NCI-H2081 treated with DMSO at 0.1 percent for 48 hours (cell line): ENCODE data around the gene ARFGAP2.

ENCODE experiments used
- DNase-seq: peaks from one replicate; lab custom pipeline; 2025; lab: John Stamatoyannopoulos, UW

ARFGAP2 gene

DNA sequence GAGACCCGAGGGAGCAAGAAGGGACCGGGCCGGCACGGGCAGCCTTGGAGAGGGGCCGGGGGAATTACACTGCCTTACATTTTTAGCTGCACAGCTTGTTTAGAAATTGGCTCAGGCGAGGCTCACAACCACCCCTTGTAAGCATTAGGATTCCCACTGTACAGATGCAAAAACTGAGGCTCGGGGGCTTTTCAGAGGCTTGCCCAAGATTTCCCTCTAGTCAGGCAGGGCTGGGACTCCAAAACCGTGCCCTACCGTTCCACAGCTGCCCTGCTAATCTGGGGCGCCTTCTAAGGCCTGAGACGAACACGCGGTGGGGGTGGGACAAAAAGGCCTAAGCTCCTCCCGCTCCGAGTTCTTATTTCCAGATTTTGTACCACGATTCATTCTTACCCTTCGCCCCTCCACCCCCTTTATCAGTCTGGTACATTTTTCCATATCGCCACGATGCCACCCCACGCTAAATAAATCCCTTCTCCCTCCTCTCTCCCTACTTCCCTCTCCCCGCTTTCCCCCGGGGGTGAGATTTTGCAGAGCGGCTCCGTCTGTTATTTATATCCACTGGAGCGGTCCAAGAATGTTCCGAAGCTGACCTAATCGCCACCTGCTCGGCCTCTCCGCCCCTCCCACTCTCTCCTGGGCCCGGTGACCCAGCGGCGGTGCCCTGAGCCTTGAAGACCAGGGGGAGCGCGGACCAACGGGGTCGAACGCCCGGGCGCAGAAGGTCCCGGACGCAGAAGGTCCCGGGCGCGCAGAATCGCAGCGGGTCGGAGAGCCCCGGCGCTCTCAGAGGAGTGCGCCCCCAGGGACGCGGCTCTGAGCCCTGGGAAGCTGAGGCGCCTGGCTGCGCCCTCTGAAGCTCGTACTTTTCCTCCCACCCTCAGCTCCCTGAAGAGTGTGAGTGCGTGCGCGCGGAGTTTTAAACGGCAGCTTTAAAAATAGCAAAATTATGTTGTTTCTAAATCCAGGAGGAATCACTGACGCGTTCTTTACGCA is 10.3 kb upstream of the ARFGAP2 start:
- DNase-seq: no peak

DNA sequence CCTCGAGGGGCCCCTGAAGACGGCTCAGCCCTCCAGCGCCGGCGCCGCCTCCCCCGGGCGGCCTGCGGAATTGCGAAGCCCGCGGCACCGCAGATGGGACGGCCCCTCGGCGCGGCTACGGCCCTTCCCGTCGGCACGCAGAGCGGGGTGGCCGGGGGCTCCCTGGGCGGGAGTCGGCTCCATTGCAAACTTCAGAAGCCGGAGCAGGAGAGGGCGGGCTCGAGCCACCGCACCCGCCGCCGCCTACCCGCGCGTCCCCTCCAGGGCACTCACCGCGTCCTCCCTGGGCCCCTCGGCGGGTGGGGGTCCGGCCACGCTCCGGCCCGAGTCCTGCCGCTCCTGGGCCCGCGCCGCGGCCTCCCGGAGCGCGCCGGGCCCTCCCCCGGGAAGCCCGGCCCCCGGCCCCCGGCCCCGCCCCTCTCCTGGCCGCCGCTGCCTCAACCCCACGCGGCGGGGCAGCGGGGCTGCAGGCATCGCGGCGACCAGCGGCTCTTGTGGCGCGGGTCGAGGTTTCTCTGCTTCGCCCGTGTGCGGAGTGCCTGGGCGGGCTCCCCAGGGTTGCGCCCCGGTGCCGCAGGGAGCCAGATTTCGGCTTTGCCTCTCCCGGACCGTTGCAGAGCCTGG is 9.5 kb upstream of the ARFGAP2 start, which contains the start of gene PACSIN3:
PACSIN3 (minus strand) TSS at position 359 of the 624 bp plus-strand sequence. CDS start 3,707 bp downstream, outside the sequence.
- DNase-seq: no peak

DNA sequence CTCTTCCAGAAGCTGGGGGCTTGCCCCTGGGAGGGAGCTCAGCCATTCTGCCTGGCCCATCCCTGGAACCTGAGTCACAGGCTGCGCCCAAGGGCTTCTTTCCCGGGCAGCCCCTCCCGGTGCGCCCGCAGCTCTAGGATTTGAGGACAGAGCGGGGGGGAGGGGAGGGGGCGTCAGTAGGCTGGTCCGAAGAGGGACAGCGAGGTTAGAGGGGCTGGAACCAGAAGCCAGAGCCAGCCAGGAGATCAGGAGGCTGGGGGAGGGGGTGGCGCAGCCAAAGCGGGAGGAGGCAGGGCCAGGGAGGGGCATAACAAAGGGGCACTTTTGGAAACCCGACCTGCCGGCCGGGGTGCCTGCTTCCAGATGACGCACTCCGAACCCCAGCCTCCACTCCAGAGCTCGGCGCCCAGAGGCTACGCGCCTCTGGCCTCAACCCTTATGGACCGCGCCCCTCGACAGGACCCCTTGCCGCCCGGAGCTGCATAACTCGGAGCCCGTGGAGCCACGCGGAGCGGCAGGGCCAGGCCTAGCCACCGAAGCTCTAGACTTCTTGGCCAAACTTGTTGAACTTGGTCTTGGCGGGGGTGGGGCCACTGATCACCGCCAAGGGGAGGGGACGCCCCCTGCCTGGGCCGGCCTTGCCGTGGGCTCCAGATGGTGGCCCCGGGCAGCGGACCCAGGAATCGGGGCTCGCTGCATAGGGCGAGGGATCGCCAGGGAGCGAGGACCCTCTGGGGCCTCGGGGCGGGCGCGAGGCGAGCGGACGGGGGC is 8.8 kb upstream of the ARFGAP2 start:
- no peak for DNase-seq

- no peak for DNase-seq
These were observed 8.1 kb upstream of the ARFGAP2 start for GRCh38 chr11:47184711-47185304.

DNA sequence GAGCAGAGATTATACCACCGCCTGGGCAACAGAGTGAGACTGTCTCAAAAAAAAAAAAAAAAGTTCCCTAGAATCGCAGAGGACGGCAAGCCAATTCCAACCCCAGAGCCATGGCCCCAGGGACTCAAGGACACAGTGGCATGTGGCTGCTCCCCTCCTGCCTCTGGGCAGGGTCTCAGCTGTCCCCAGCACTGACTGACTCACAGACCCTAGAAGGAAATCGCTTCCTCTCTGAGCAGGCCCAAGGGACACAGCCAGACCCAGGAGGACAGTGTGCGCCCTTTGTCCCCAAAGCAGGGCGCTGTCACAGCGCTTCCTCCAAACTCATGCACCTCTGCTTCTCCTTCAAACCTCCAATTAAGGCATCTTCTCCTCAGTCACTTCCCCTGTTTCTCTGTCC is 7.3 kb upstream of the ARFGAP2 start:
- DNase-seq: no peak

- DNase-seq: no peak
These were observed 6.6 kb upstream of the ARFGAP2 start for GRCh38 chr11:47183031-47183856.

- DNase-seq: no peak
These were observed 5.7 kb upstream of the ARFGAP2 start for GRCh38 chr11:47182380-47182779.

DNA sequence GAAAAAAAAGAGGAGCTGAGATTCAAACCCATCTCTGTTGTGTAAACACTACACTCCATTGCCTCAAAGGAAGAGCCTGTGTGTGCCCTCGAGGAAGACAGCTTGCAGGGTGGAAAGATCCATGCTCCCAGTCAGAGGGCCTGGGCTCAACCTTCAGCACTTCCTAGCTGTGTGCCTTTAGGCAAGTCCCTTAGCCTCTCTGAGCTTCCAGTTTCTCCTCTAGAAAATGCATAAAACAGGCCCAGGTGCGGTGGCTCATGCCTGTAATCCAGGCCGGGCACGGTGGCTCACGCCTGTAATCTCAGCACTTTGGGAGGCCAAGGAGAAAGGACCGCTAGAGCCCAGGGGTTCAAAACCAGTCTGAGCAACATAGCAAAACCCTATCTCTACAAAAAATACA is 4.6 kb upstream of the ARFGAP2 start:
- DNase-seq: no peak

DNA sequence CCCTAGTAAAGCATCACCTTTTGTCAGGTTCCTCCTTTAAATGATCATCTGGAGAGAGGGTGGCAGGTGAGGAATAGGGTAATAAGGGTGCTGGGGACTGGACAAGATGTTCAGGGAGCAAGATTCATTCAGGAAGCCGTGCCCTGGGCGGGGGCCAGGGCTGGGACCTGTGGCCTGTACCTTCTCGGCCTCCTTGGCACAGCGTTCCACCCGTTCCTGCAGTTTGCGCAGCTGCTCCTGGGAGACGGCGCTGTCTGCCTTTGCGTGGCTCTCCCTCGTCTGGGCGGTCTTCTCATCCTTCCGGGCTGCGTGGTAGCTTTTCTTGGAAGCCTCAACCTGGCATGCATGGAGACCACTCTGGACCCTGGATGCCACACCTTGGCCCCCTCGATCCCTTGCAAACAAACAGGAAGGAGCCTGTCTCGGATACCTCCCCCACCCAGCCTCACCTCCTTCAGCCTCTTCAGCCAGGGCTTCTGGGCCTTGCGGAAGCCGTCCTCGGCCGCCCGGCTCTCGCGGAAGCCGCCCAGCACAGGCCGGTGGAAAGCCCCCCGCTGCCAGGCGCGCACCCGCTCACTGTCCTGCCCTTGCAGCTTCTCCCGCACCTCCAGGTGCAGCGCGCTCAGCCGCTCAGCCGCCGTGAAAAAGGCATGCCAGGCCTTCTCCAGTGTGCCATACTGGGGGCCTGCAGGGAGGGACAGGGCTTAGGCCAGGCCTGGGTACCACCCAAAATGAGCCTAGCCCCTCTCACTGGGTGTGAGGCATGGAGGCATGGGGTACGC is 3.5 kb upstream of the ARFGAP2 start:
- DNase-seq: no peak

DNA sequence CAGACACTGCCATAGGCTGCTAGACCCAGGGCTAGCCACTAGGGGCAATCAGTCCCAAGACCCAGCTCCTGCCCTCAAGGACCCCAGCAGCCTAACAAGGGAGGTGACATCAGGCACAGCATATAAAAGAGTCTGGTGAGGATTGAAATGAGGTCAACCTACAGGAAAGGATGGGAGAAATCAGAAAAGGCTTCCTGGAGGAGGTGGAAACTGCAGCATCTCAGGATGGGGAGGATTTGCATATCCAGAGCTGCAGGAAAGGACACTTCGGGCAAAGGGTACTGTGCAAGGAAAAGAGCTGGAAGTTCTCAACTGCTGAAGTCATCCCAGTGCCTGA is 2.9 kb upstream of the ARFGAP2 start:
- DNase-seq: no peak

DNA sequence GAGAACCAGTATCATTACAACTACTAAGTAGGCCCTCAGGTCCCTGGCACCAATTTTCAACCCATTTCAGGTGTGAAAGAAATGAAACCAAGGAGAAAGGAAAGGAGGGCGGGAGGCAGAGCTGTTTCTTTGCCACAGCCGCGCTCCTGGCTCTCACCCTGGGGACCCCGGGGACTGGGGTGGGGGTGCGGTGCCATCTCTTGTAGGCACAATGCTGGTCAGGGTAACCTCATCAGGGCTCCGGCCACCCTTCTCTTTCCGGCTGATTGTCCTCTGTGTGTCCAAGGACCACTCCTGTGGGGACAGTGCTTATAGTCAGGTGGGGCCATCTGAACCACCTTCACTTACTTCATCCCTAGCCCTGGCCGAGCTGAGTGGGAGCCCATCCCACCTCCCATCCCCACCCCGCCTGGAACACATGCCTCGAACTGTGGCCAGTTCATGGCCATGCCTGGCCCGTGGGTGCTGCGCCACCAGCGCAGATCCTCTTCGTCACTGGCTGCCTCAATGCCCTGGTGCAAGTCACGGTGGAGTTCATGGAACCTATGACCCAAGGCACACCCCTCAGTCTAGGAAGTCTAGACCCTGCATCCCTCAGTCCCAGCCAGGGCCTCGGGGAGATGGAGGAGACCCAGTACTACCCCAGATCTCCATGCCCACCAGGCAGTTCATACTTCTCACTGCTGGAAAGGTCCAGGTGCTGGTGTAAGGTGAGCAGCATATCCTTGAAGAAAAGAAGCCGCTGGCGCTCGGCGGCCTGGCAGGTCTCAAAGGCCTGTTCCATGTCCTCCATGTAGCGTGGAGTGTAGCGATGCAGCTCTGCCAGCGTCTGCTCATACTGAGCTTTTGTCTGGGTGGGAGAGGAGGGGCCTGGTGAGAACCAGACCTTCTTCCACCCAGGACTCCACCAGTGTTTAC is 2.3 kb upstream of the ARFGAP2 start:
- DNase-seq: no peak

DNA sequence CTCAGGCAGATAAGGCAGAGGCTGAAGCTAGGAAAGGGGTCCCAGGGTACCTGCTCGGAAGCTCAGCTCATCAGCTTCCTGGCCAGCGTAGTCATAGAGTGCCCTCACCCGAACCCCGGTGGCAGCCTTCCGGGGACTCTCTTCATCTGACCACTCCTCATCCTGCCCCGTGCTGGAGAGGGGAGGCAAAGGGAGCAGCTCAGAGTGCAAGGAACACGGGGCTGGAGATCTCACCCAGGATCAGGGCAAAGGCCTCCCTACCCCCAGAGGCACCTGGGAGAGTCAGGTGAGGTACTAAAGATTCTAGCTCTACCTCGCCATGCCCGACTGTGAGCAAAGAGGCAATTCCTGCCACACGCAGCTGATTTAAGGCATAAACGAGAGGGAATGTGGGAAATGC is 1.6 kb upstream of the ARFGAP2 start:
- DNase-seq: no peak

- DNase-seq: no peak
These were observed 1.2 kb upstream of the ARFGAP2 start for GRCh38 chr11:47177846-47178245.

GRCh38 chr11:47177229-47177845 is 658 bp upstream of the ARFGAP2 start:
- peak; percentile 14 for DNase-seq

DNA sequence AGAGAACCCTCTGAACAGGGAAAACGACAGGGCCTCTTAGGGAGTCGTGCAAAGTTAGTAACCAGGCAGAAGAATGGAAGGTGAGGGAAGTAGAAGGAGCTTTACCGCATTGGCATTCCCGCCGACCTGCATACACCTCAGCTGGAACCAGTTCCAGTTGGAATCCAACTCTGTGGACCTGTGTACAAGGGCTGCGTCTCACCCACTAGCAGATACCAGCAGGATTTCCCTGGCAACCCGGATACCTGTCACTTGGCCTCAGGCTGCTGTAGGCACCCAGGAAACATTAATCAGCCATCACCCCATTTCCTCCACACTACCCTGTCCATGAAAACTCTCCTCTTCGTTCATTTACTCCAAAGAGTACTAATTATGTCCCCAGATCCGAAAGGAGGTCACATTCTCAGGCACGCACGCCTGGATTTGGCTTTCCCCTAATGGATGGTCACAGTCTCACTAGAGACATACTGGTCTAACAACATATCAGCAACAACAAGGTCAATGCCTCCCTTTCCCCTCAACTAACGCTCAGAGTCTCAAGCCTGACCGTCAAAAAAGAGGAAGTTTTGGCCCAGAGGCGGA is 842 bp downstream of the ARFGAP2 start:
- no peak for DNase-seq

GRCh38 chr11:47172740-47173336 is 3.8 kb downstream of the ARFGAP2 start:
- DNase-seq: no peak

GRCh38 chr11:47171856-47172255 is 4.8 kb downstream of the ARFGAP2 start:
- DNase-seq: no peak
